NCI-H1417 treated with DMSO at 0.1 percent for 48 hours (cell line): ENCODE results near the gene YDJC.
"Not testable (repeated sequence)": the region's sequence is repeated elsewhere in the genome, so short reads cannot be mapped to it uniquely, and the experiment has no call there.

Experiments
- DNase-seq: peaks from one replicate; lab custom pipeline; 2025; lab: John Stamatoyannopoulos, UW

The YDJC gene, protein sequence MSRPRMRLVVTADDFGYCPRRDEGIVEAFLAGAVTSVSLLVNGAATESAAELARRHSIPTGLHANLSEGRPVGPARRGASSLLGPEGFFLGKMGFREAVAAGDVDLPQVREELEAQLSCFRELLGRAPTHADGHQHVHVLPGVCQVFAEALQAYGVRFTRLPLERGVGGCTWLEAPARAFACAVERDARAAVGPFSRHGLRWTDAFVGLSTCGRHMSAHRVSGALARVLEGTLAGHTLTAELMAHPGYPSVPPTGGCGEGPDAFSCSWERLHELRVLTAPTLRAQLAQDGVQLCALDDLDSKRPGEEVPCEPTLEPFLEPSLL

GRCh38 chr22:21629255-21630149 is at the start of gene YDJC:
YDJC (minus strand) TSS chr22:21630022; CDS start chr22:21630014, 8 bp downstream.
- DNase-seq: peak; percentile 28

DNA sequence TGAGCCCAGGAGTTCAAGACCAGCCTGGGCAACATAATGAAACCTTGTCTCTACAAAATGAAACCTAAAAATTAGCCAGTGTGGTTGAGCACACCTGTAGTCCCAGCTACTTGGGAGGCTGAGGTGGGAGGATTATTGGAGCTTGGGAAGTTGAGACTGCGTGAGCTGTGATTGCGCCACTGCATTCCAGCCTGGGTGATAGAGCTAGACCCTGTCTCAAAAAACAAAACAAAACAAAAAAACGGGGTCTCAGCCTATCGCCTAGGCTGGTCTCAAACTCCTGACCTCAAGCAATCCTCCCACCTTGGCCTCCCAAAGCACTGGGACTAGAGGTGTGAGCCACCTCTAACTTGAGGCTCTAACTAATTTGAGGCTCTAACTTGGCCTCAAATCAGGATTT is 49.6 kb upstream of the YDJC start:
- DNase-seq: no peak

- not testable (repeated sequence) for DNase-seq
Measured at GRCh38 chr22:21678842-21679241, 49.0 kb upstream of the YDJC start.

DNA sequence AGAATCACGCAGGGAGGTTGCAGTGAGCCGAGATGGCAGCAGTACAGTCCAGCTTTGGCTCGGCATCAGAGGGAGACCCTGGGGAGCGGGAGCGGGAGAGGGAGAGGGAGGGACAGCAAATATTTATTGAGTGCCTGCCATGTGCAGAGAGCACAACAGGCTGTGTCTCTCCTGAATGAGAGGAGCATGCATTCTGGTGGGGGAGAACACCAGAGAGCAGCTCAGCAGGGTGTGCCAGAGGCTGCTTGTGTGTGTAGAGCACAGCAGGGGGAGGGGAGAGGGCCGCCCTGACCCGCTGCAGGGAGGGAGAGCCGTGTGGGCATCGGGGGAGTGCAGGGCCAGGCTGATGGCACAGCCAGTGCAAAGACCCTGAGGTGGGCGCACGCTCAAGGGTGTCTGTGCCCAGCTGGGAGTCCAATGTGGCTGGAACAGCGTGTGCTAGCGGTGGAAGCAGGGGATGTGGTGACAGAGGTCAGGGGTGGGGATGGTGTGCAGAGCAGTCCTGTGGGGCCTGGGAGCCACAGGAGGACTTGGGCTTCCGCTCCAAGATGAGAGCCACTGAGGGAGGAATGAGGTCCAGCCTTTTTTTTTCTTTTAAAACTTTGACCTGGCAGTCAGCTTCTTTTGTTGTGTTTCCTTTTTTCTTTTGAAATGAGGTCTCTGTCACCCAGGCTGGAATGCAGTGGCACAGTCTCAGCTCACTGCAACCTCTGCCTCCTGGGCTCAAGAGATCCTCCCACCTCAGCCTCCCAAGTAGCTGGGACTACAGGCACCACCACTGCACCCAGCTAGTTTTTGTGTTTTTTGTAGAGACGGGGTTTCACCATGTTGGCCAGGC is 48.0 kb upstream of the YDJC start:
- DNase-seq: no peak

DNA sequence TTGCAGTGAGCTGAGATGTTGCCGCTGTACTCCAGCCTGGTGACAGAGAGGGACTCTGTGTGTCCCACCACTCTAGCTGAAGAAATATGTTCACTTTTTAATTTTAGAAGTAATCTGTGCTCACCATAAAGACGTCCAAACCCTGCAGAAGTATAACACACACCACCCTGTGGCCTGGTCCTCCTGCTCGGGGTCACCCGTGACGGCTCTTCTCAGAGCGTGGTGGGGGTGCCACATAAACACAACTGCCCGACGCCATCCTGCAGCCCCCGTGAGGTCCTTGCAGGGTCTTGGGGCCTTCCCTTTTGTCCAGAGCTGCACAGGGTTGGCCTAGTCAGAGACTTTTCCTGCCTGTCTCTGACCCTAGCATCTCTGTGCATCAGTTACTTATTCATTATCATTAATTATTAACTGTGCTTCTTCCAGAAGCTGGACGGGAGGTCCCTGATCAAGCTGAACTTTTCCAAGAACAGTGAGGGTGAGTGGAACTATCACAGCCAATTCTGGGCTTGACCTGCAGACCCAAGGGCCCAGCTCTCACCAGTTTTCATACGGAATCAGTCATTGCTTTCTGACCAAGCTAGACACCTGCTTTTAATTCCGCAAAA is 44.9 kb upstream of the YDJC start:
- no peak for DNase-seq

DNA sequence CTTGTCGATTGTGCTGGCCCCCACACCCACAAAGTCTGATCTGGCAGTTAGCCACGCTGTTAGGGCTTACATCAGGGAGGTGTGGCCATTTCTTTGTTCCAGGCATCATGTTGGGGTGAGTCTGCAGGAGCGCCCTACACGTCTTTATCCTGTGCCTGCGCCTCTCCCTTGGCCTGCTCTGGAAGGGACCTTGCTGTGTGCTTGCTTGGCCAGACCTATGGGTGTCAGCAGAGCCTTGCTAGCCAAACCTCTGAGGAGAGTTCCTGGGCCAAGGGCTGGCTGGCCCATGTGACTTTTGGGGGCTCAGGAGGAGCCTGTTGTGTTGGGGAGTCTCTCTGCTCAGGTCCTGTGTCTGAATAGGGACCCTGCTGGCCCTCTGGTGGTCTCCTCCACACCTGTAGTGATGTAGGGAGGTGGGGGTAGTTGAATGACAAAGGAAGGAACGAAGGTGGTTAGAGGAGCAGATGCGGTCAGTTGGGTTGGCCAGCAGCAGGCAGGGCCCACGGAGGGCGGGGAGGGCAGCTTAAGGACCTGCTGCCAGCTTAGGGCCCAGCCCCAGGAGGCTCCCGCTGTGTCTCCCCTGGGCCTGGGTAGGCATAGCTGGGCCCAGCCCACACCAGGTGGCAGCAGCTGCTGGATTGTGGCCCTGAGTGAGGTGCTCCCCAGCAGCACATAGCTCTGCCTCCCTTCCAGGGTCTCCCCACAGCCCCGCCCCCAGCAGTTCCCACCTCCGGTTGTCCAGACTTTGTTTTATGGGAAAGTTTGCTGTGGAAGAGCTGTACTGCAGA is 43.9 kb upstream of the YDJC start:
- no peak for DNase-seq

DNA sequence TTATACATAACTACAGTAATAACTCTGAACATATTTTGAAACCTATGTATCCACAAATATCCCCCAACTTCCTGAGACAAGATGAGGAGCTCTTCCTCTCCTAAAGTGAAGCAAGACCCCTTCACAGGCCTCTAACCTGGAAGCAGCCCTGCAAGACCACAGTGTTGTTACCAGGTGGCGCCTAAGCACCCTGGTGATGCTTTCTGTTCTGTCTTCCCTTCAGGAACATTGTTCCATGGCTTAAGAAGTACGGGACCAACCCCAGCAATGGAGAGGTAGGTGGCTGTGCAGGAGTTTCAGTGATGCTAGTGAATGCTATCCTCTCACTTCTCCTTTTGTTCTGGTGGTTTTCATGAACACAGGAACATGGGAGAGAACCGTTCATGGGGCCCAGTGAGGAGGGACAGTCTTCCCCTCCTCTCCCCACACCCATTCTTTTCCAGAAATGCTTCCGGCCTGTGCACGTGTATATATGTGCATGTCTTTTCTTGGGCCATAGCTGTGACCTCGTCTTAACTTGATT is 42.3 kb upstream of the YDJC start:
- no peak for DNase-seq

DNA sequence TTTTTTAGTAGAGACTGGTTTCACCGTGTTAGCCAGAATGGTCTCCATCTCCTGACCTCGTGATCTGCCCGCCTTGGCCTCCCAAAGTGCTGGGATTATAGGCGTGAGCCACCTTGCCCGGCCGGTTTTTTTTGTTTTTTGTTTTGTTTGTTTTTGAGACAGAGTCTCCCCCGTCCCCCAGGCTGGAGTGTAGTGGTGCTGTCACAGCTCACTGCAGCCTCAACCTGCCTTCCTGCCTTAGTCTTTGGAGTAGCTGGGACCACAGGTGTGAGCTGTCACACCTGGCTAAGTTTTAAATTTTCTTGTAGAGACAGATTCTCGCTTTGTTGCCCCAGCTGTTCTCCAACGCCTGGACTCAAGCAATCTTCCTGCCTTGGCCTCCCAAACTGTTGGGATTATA is 39.2 kb upstream of the YDJC start:
- no peak for DNase-seq

DNA sequence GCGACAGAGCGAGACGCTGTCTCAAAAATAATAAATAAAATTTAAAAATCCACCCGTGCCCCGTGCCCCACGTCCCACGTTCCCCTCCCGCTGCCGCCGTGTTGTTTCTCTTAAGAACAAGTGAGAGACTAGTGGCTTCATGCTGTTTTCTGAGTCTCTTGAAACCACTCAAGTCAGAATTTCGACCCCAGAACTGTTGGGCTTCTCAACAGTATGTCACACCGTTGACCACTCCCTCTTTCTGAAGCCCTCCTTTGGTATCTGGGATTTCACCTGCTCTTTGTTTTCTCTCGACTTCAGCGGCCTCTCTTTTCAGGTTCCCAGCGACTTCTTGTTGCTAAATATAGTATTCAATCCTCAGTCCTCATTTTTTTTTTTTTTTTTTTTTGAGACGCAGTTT is 37.0 kb upstream of the YDJC start:
- no peak for DNase-seq

GRCh38 chr22:21665047-21665851 is 35.4 kb upstream of the YDJC start:
- DNase-seq: no peak

DNA sequence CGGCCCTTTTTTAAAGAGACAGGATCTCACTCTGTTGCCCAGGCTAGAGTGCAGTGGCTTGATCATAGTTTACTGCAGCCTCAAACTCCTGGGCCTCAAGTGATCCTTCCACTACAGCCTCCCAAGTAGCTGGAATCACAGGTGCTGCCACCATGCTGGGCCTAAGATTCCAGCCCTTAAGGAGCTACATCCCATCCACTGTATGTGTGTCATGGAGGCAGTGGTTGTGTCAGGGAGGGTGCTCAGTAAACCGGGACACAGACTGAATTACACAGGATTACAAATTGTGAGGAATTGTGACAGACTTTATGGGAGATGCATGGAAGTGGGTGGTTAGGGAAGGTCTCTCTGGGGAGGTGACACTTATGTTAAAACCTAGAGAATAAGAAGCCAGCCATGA is 33.9 kb upstream of the YDJC start:
- no peak for DNase-seq

DNA sequence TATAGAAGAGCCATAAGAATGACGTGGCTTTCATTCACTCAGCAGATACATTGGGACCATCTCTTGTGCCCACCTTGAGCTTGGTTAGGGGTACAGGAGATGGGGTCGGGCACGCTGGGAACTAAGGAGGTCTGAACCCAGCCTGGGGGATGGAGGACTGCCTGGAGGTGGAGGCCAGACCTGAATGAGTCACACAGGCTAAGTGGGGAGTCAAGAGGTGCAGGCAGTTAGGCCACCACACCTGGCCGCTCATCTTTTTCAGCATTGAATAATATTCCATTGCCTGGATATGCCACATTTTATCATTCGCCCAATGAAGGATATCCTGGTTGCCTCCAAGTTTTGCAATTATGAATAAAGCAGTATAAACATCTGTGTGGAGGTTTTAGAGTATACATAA is 32.2 kb upstream of the YDJC start:
- no peak for DNase-seq

DNA sequence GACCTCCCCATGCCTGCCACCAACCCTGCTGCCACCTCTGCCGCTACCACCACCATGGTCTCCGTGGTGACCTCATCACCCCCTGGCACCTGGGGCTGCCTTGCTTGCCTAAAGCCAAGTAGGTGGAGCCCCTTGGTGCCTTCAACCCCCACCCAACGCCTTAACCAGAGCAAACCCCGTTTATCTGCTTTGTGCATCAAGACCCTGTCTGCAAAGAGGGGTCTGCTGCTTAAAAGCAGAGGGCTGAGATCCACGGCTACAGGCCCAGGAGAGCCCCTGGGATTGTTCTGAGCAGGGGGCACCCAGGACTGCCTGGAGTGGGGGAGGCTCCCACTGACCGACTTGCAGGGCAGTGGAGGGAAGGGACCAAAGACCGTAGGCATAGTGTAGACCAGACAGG is 31.1 kb upstream of the YDJC start:
- DNase-seq: no peak

DNA sequence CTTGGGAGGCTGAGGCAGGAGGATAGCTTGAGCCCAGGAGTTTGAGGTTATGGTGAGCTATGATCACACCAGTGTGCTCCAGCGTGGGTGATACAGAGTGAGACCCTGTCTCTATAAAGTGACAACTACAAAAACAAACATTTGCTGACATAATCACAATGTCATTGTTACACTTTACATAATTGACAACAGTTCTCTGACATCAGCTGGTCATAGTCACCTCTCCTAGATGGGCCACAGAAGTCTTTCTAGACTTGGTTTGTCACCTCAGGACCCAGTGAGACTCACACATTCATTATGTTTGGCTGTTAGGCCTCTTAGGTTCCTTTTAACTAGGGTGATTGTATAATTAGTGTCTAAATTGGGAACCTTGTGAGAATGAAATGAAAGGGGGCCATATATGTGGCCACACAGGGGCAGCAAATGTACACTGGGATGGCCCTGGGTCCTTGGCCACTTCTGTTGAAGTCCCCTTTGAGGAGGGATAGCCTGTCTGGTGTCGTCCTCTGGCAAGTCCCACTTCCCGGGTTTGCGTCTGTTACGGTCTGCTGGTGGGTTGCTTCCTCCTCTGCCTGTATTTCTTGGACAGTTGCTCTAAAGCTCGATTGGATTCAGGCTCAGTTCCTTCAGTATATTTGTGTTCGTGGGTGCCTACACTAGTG is 30.2 kb upstream of the YDJC start:
- no peak for DNase-seq

- peak; percentile 26 for DNase-seq
Measured at GRCh38 chr22:21657360-21658032, 27.7 kb upstream of the YDJC start.

DNA sequence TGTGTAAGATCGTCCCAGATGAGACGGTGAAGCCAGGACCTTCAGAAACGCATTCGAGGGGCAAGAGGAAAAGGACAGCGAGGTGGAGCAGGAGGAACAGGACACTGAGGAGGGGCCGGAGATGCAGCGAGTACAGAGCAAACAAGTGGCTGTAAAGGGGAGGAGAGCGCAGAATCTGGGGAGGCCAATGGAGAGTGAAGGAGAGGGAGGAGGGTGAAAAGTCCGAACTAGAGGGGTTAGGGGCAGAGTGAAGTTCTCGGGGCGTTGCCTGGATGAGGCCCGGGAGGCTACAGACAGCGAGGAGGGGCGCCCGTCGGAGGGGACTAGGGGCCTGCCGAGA is 27.2 kb upstream of the YDJC start:
- no peak for DNase-seq

- no peak for DNase-seq
Measured at GRCh38 chr22:21652547-21653545, 23.0 kb upstream of the YDJC start.
